RWPE1 (cell line): ENCODE measurements around the gene ZDHHC17.

Experiments used
- CTCF ChIA-PET: fragments of 350-600 bp; sonication (Branson Sonifier 250); formaldehyde crosslinking; extraction: SDS; loops from one replicate; lab custom pipeline; 2021; lab: Yijun Ruan, JAX
- POLR2A ChIA-PET: fragments of 400-600 bp; formaldehyde crosslinking; extraction: SDS; loops from one replicate; lab custom pipeline; 2020; ENCODE audit warnings: antibody characterized with exemption; ENCODE audit not compliant: low non-redundant PET; lab: Yijun Ruan, JAX
- DNase-seq: peaks from one replicate; pipeline ENCODE4 v3.0.0; 2012; ENCODE audit warnings: low spot score
- H3K27ac ChIP-seq: fragments of 450-650 bp; 2 replicates; pipeline ENCODE4 v1.5.1; 2017
- TF ChIP-seq, protein P1 (sequence below): fragments of 450-650 bp; conservative IDR thresholded peaks from 2 replicates; pipeline ENCODE4 v1.5.1; 2017; ENCODE audit warnings: low read depth, mild to moderate bottlenecking

Gene ZDHHC17

DNA sequence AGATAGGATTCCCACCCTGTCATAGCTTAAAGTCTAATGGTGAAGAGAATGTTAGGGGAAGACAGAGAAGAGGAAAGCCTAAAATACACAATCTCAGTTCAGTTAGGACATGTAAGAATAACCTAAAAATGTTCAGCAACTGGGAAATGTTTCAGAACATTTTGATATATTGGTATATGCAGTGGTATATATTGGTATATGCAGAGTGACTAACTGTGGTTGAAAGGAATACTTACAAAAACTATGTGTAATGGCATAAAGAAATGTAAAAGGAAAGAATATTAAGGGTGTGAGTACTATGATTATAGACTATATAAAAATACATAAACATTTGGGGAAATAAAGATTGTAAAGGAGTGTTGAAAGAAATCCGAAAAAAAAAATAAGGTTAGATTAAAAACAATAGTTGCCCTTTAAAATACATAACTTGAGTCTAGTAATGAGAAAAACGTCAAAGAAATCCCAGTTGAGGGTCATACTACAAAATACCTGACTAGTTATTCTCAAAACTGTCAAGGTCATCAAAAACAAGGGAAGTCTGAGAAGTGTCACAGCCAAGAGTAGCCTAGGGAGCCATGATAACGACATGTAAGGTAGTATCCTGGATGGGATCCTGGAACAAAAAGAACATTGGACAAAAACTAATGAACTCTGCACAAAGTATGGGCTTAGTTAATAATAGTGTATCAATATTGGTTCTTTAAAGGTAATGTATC, 25.6 kb downstream of the ZDHHC17 start:
- DNase-seq: no peak
- ChIA-PET CTCF (interaction anchor here (0.6 to 1.3 kb wide), 3 partner anchors 10 to 168 kb away, joined by 3 to 4 read pairs (median 3); no protein-coding TSS in a partner anchor), POLR2A (no interaction called here)
- no peak overlapping the region for H3K27ac ChIP-seq
- TF ChIP-seq, protein P1, sequence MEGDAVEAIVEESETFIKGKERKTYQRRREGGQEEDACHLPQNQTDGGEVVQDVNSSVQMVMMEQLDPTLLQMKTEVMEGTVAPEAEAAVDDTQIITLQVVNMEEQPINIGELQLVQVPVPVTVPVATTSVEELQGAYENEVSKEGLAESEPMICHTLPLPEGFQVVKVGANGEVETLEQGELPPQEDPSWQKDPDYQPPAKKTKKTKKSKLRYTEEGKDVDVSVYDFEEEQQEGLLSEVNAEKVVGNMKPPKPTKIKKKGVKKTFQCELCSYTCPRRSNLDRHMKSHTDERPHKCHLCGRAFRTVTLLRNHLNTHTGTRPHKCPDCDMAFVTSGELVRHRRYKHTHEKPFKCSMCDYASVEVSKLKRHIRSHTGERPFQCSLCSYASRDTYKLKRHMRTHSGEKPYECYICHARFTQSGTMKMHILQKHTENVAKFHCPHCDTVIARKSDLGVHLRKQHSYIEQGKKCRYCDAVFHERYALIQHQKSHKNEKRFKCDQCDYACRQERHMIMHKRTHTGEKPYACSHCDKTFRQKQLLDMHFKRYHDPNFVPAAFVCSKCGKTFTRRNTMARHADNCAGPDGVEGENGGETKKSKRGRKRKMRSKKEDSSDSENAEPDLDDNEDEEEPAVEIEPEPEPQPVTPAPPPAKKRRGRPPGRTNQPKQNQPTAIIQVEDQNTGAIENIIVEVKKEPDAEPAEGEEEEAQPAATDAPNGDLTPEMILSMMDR: no peak

DNA sequence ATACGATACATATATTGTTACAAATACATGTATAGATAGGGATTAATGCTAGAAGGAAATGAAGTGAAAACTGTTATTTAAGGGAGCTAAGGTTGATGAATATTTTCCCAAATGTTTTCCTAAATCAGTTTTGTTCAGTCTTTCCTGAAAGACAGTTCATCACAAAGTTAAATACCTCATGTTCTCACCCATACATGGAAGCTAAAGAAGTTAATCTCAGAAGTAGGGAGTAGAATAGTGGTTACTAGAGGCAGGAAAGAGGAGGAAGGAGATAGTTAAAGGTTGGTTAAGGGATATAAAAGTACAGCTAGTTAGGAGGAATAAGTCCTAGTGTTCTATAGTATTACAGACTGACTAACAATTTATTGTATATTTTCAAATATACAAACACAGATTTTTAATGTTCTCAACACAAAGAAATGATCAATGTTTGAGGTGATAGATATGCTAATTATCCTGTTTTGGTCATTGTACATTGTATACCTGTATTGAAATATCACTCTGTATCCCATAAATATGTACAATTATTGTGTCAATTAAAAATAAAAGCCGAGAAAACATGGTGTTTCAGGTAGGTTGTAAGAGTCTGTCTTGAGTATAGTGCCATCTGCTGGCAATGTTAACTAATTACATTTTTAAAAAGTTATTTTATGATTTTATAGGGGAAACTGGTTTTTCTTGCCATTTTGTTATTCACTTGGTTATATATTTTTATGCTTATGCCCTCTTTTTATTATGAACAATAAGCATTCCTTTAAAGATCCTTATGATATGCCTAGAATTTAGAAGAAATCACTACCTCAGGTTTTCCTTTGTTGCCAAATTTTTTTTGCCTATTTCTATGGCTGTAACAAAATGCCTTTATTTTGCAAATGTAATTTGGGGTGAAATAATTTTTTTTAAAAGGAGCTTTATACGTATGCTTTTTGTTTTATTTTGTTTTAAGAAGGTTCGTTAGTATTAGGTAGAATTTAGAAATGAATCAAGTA, 26.9 kb downstream of the ZDHHC17 start:
- ChIA-PET CTCF (interaction anchor here (0.5 to 1.6 kb wide), 9 partner anchors 12 to 1265 kb away, joined by 3 to 12 read pairs (median 3); no protein-coding TSS in a partner anchor), POLR2A (no interaction called here)
- peak; percentile 38 for DNase-seq
- TF ChIP-seq, protein P1: peak; percentile 64
- no peak overlapping the region for H3K27ac ChIP-seq

DNA sequence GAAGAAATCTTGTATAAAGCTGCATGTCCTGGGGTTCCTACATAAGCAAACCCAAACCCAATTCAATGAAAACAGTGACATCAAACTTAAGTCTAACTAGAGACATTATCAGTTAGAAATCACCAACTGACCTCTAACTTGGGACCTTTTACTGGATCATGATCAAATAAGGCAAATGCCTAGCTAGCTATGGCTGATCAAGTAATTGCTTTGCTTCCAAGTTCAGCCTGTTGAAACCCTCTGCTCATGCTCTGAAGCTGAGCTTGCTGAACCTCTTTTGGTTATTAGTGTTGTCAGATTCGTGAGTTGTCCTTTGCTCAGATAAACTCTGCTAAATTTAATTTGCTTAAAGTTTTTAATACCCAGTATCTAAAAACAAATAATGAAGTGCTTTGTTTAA, 28.9 kb downstream of the ZDHHC17 start:
- TF ChIP-seq, protein P1: no peak
- POLR2A ChIA-PET: no interaction called here
- H3K27ac ChIP-seq: no peak overlapping the region
- CTCF ChIA-PET: interaction anchor here (1.1 kb wide), 1 partner anchor 171 kb away, joined by 4 read pairs; no protein-coding TSS in a partner anchor
- DNase-seq: no peak

DNA sequence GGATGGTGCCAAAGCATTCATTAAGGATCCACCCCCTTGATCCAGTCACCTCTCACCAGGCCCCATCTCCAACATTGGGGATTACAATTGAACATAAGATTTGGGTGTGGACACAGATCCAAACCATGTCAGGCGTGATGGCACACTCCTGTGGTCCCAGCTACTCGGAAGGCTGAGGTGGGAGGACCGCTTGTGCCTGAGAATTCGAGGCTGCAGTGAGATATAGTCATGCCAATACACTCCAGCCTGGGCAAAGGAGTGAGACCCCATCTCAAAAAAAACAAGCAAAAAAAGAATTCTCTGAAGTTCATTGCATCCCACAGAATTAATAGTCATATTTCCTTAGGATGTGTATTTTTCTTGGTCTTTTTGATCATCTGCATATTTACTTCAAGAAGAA, 34.9 kb downstream of the ZDHHC17 start:
- ChIA-PET POLR2A (no interaction called here), CTCF (no interaction called here)
- no peak for DNase-seq
- TF ChIP-seq, protein P1: no peak
- peak overlapping the region; percentile 61 for H3K27ac ChIP-seq

DNA sequence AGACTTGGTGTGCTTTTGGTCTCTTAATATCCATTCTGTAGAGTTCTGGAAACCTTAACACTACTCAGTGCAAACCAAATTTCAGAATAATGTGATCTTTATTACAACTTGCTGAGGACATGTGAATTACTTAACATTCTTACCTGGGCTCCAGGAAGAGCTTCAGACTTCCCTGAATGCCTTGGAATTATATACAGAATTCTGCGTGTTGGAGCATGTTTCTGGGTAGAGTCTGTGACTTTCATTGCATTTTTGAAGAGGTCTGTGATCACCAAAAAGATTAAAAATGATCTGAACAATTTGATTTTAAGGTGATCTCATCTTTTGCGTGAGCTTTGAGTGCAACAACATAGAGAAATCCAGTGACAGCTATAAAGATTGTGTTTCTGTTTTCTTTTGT, 35.4 kb downstream of the ZDHHC17 start:
- CTCF ChIA-PET: no interaction called here
- peak; percentile 60 for DNase-seq
- POLR2A ChIA-PET: no interaction called here
- no peak overlapping the region for H3K27ac ChIP-seq
- TF ChIP-seq, protein P1: no peak

DNA sequence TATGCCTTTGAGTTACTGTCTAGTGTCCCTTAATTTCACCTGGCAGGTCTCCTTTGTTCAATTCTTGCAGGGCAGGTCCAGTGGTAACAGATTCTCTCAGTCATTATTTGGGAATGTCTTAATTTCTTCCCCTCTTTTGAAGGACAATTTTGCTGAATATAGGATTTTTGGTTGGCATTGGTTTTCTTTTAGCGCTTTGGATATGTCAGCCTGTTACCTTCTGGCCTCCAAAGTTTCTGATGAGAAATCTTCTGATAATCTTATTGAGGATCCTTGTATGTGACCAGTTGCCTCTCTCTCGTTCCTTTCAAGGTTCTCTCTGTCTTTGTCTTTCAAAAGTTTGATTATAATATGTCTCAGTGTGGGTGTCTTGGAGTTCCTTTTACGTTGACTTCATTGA, 38.1 kb downstream of the ZDHHC17 start:
- ChIA-PET POLR2A (no interaction called here), CTCF (no interaction called here)
- DNase-seq: no peak
- TF ChIP-seq, protein P1: no peak
- no peak overlapping the region for H3K27ac ChIP-seq
